ENCODE results near the gene RNF186. TPM values are rescaled to one million over a fixed set of nuclear protein-coding genes. Genes with fewer than 3 reads are reported as not detected.

RNF186 gene
- total RNA-seq, 1 donor from 2014 or later, result not detected

DNA sequence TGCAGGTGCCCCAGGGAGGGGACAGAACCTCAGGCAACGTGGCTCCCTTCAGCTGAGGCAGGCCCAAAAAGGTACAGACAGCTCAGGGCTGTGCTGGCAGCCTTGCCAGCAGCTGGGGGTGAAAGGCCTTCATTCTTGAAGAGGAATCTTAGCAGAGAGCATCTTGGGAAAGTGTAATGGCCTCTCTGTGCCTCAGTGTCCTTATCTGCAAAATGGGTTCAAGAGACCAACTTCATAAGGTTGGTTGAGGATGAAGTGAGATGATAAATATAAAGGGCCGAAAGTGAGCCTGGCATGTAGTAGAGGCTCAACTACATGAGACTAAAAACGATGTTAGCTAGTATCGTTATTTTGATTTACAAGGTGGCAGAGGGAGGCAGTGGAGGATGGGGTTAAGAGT lies 41.6 kb downstream of the RNF186 start:
- no peak overlapping the region for H3K27ac Mint-ChIP-seq (ENCODE audit: unreplicated experiment)
- no peaks in the 10 kb centered on the region for H3K4me1 Mint-ChIP-seq (ENCODE audit: unreplicated experiment)
- no peak for DNase-seq (ENCODE audit: low spot score)
- H3K36me3 Mint-ChIP-seq (ENCODE audit: low read depth, unreplicated experiment), result peaks cover 5% of the 10 kb centered on the region
- TF ChIP-seq, protein P1, sequence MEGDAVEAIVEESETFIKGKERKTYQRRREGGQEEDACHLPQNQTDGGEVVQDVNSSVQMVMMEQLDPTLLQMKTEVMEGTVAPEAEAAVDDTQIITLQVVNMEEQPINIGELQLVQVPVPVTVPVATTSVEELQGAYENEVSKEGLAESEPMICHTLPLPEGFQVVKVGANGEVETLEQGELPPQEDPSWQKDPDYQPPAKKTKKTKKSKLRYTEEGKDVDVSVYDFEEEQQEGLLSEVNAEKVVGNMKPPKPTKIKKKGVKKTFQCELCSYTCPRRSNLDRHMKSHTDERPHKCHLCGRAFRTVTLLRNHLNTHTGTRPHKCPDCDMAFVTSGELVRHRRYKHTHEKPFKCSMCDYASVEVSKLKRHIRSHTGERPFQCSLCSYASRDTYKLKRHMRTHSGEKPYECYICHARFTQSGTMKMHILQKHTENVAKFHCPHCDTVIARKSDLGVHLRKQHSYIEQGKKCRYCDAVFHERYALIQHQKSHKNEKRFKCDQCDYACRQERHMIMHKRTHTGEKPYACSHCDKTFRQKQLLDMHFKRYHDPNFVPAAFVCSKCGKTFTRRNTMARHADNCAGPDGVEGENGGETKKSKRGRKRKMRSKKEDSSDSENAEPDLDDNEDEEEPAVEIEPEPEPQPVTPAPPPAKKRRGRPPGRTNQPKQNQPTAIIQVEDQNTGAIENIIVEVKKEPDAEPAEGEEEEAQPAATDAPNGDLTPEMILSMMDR (IDR thresholded peaks at IDR 0.05; ENCODE audit: unreplicated experiment), result no peak
- no peaks in the 10 kb centered on the region for H3K9me3 Mint-ChIP-seq (ENCODE audit: unreplicated experiment)
- H3K4me3 Mint-ChIP-seq (ENCODE audit: unreplicated experiment), result no peak overlapping the region
- peaks cover 2% of the 10 kb centered on the region for H3K27me3 Mint-ChIP-seq (ENCODE audit: unreplicated experiment)

DNA sequence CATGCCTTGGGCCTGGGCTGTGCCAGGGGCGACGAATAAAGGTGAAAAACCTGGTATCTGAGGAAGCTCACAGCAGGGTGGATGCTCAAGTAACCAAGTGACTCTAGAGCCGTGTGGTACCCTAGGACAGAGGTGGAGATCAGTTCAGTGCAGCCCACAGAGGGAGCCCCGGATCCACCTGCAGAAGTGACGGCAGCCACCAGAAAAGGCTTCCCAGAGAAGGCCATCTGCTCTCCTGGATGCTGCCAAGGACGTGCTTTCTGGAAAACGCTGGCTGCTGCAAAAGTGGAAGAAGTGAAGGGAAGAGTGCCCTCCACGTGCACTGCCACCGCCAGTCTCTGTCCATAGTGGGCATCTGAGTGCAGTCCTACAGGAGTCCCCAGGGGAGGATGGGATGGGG lies 43.0 kb downstream of the RNF186 start:
- TF ChIP-seq, protein P1 (IDR thresholded peaks at IDR 0.05; ENCODE audit: unreplicated experiment), result no peak
- Mint-ChIP-seq H3K4me1 (ENCODE audit: unreplicated experiment) (no peaks in the 10 kb centered on the region), H3K4me3 (ENCODE audit: unreplicated experiment) (no peak overlapping the region), H3K27me3 (ENCODE audit: unreplicated experiment) (peaks cover 2% of the 10 kb centered on the region), H3K27ac (ENCODE audit: unreplicated experiment) (no peak overlapping the region), H3K9me3 (ENCODE audit: unreplicated experiment) (no peaks in the 10 kb centered on the region), H3K36me3 (ENCODE audit: low read depth, unreplicated experiment) (no peaks in the 10 kb centered on the region)
- no peak for DNase-seq (ENCODE audit: low spot score)

DNA sequence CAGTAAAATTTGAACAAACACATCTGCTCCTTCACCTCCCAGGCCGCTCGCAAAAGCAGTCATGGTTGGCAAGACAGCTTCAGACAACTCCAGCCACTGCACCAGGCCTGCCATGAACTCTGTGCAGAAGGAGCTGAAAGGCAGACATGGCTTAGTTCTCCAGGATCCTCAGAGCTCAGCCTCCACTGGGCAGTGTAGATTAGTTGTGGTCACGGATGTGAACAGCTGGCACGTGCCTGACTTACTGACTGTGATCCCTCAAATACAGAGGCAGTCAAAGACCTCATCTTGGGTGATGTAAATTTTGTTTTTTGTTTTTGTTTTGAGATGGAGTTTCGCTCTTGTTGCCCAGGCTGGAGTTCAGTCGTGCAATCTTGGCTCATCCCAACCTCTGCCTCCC lies 43.7 kb downstream of the RNF186 start:
- H3K36me3 Mint-ChIP-seq (ENCODE audit: low read depth, unreplicated experiment), result no peaks in the 10 kb centered on the region
- H3K27me3 Mint-ChIP-seq (ENCODE audit: unreplicated experiment), result peaks cover 2% of the 10 kb centered on the region
- no peak overlapping the region for H3K4me3 Mint-ChIP-seq (ENCODE audit: unreplicated experiment)
- peaks cover 2% of the 10 kb centered on the region for H3K4me1 Mint-ChIP-seq (ENCODE audit: unreplicated experiment)
- no peak overlapping the region for H3K27ac Mint-ChIP-seq (ENCODE audit: unreplicated experiment)
- no peaks in the 10 kb centered on the region for H3K9me3 Mint-ChIP-seq (ENCODE audit: unreplicated experiment)
- DNase-seq (ENCODE audit: low spot score), result no peak
- TF ChIP-seq, protein P1 (IDR thresholded peaks at IDR 0.05; ENCODE audit: unreplicated experiment), result no peak

DNA sequence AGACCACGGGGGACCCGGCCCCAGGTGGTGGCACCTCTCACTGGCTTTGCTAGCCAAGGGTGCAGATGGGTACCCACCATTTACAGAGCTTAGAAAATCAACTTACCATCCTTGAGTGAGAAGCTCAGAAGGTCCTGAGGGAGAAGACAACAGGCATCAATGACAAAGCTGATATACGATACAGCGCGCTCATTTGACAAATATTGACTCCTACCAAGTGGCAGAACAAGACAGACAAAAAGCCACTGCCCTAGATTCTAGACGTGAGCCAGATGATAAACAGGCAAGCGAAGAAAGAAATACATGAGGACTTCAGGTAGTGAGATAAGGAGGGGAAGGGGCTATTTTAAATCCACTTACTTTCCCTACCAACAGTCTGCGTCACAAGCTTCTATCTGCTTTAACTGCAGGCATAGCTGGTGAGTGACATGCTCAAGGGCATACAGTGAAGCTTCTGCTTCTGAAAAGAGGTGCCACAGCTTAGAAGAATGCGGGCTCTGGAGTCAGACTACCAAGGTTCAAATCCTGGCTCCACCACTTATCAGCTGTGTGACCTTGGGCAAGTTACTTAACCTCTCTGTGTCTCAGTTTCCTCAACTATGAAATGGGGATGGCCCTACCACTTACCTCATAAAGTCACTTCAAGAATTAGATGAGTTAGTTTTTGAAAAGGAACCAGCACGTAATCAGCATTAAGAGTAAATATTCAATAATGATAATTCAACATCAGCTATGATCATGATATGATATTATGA lies 44.5 kb downstream of the RNF186 start:
- no peak overlapping the region for H3K27ac Mint-ChIP-seq (ENCODE audit: unreplicated experiment)
- H3K36me3 Mint-ChIP-seq (ENCODE audit: low read depth, unreplicated experiment), result no peaks in the 10 kb centered on the region
- peaks cover 9% of the 10 kb centered on the region for H3K4me1 Mint-ChIP-seq (ENCODE audit: unreplicated experiment)
- H3K27me3 Mint-ChIP-seq (ENCODE audit: unreplicated experiment), result peaks cover 3% of the 10 kb centered on the region
- DNase-seq (ENCODE audit: low spot score), result no peak
- H3K9me3 Mint-ChIP-seq (ENCODE audit: unreplicated experiment), result no peaks in the 10 kb centered on the region
- H3K4me3 Mint-ChIP-seq (ENCODE audit: unreplicated experiment), result no peak overlapping the region
- TF ChIP-seq, protein P1 (IDR thresholded peaks at IDR 0.05; ENCODE audit: unreplicated experiment), result no peak

DNA sequence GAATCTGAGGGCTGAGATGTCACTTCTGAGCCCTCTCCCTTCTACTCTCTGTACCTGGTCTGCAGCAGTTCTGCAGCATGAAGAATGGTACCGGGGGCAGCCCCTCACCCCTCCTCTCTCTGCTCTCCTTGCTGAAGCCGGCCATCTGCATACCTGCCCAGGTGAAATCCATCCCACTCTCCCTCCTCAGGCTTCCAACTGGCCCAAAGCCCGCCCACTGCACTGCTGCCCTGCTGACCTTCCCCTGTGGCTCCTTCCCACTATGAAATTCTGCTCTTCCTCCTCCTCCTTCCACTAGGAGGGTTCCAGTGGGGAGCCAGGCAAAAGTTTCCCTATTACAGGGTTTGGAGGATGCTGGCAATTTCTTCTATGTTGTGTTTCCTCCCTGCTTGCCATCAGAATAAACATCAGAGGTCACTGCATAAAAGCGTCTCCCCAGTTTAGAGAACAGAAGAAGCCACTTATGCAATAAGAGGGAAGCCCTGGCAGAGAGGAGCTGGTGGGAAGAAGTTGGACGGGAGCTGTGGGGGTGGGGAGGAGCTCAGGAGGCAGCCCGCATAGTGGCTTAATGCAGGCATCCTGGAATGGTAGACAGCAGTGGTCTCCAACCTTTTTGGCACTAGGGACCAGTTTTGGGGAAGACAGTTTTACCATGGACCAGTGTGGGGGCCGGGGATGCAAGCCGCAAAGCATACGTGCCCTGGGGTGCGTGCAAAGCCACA lies 45.7 kb downstream of the RNF186 start:
- Mint-ChIP-seq H3K9me3 (ENCODE audit: unreplicated experiment) (no peaks in the 10 kb centered on the region), H3K27me3 (ENCODE audit: unreplicated experiment) (peaks cover 3% of the 10 kb centered on the region), H3K27ac (ENCODE audit: unreplicated experiment) (no peak overlapping the region), H3K4me3 (ENCODE audit: unreplicated experiment) (no peak overlapping the region), H3K36me3 (ENCODE audit: low read depth, unreplicated experiment) (no peaks in the 10 kb centered on the region), H3K4me1 (ENCODE audit: unreplicated experiment) (peaks cover 15% of the 10 kb centered on the region)
- TF ChIP-seq, protein P1 (IDR thresholded peaks at IDR 0.05; ENCODE audit: unreplicated experiment), result no peak
- DNase-seq (ENCODE audit: low spot score), result no peak

Measured in endothelial cell (in vitro differentiated cells).